Mucosa of descending colon (tissue), 3 donors: ENCODE data around the gene ALKBH4. TPM values are rescaled to one million over a fixed set of nuclear protein-coding genes. Genes with fewer than 3 reads are reported as not detected.

ENCODE experiments used
- ATAC-seq: fragments of 200-7000 bp; cut with Tn5 transposase; one replicate; pipeline ENCODE4 v1.9.1; 2020; ENCODE audit warnings: mild to moderate bottlenecking, moderate library complexity
- DNase-seq, 3 donors: peaks; one replicate each; pipeline ENCODE4 v3.0.0-alpha.2; 2020
- H3K36me3 ChIP-seq: fragments of 200-600 bp; one replicate; pipeline ENCODE4 v1.8.0; 2021; ENCODE audit warnings: low read depth, mild to moderate bottlenecking
- H3K4me1 ChIP-seq: fragments of 200-600 bp; one replicate; pipeline ENCODE4 v1.8.0; 2021; ENCODE audit warnings: low read depth, mild to moderate bottlenecking
- H3K4me3 ChIP-seq: fragments of 200-600 bp; one replicate; pipeline ENCODE4 v1.8.0; 2021; ENCODE audit warnings: mild to moderate bottlenecking
- H3K9me3 ChIP-seq: fragments of 200-600 bp; one replicate; pipeline ENCODE4 v1.8.0; 2021; ENCODE audit warnings: mild to moderate bottlenecking
- intact Hi-C, 2 donors: fragments of 100-400 bp; cut with DNase I in 1 of 2; cut with micrococcal nuclease in 1 of 2; formaldehyde crosslinking; loops; one replicate each; pipeline versions ENCODE4 v1.11.0 to v1.11.1; 2022; cut with DNase I, micrococcal nuclease
- total RNA-seq, 3 donors: library from RNA; stranded (reverse); fragmentation: NEBNext Ultra II Directional in 2 of 3; extraction: Animal tissue kit (Norgen Biotek cat#: 25700) in 2 of 3; gene quantifications; one replicate each; pipeline versions ENCODE4 v1.2.1 to v1.2.4, GENCODE V29; 2021 to 2023
- TF ChIP-seq, protein P1 (sequence below): fragments of 200-600 bp; IDR thresholded peaks from one replicate; pipeline ENCODE4 v1.8.0; 2022; ENCODE audit warnings: antibody characterized with exemption, mild to moderate bottlenecking
- donor health status: DM: no; HTN: no; CAD: no; lungs with moderate emphysema.
- donor health status: DM: no; HTN: no; CAD: no.
- donor health status: DM: no; HTN: yes; CAD: no.

The ALKBH4 gene
- total RNA-seq, 3 donors from 2014 or later, result 8.4 to 11.1 (median 10.0) TPM

DNA sequence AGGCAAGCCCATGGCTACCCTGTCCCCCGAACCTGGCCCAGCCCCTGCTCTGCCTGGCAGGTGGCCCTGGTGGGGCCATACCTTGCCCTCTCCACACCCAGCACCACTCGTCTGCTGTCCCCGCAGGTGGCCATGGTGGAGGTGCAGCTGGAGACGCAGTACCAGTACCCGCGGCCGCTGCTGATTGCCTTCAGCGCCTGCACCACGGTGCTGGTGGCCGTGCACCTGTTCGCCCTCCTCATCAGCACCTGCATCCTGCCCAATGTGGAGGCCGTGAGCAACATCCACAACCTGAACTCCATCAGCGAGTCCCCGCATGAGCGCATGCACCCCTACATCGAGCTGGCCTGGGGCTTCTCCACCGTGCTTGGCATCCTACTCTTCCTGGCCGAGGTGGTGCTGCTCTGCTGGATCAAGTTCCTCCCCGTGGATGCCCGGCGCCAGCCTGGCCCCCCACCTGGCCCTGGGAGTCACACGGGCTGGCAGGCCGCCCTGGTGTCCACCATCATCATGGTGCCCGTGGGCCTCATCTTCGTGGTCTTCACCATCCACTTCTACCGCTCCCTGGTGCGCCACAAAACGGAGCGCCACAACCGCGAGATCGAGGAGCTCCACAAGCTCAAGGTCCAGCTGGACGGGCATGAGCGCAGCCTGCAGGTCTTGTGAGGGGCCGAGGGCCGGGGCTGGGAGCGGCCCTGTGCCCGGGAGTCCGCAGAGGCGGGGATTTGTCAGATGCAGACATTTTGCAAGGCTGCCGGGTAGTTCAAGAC, 18.1 kb downstream of the ALKBH4 start:
- intact Hi-C loops, result no loop called here
- no peak for DNase-seq
- TF ChIP-seq, protein P1, sequence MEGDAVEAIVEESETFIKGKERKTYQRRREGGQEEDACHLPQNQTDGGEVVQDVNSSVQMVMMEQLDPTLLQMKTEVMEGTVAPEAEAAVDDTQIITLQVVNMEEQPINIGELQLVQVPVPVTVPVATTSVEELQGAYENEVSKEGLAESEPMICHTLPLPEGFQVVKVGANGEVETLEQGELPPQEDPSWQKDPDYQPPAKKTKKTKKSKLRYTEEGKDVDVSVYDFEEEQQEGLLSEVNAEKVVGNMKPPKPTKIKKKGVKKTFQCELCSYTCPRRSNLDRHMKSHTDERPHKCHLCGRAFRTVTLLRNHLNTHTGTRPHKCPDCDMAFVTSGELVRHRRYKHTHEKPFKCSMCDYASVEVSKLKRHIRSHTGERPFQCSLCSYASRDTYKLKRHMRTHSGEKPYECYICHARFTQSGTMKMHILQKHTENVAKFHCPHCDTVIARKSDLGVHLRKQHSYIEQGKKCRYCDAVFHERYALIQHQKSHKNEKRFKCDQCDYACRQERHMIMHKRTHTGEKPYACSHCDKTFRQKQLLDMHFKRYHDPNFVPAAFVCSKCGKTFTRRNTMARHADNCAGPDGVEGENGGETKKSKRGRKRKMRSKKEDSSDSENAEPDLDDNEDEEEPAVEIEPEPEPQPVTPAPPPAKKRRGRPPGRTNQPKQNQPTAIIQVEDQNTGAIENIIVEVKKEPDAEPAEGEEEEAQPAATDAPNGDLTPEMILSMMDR, result no peak
- H3K36me3 ChIP-seq, result no peaks in the 10 kb centered on the region
- ATAC-seq, result peak; percentile 13
- no peaks in the 10 kb centered on the region for H3K9me3 ChIP-seq
- no peak overlapping the region for H3K4me3 ChIP-seq
- H3K4me1 ChIP-seq, result no peaks in the 10 kb centered on the region

DNA sequence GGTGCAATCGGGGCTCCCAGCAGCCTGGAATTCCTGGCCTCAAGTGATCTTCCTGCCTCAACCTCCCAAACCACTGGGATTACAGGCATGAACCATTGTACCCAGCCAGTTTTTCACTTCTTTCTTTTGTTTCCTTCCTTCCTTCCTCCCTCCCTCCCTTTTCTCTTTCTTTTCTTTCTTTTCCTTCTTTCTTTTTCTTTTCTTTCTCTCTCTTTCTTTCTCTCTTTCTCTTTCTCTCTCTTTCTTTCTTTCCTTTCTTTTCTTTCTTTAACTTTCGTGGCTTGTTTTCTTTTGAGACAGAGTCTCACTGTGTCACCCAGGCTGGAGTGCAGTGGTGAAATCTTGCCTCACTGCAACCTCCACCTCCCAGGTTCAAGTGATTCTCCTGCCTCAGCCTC, 19.0 kb downstream of the ALKBH4 start:
- H3K4me3 ChIP-seq, result no peak overlapping the region
- DNase-seq, result no peak
- no peaks in the 10 kb centered on the region for H3K4me1 ChIP-seq
- no peaks in the 10 kb centered on the region for H3K9me3 ChIP-seq
- no peak for ATAC-seq
- no peaks in the 10 kb centered on the region for H3K36me3 ChIP-seq
- TF ChIP-seq, protein P1, result no peak
- intact Hi-C loops, result no loop called here

DNA sequence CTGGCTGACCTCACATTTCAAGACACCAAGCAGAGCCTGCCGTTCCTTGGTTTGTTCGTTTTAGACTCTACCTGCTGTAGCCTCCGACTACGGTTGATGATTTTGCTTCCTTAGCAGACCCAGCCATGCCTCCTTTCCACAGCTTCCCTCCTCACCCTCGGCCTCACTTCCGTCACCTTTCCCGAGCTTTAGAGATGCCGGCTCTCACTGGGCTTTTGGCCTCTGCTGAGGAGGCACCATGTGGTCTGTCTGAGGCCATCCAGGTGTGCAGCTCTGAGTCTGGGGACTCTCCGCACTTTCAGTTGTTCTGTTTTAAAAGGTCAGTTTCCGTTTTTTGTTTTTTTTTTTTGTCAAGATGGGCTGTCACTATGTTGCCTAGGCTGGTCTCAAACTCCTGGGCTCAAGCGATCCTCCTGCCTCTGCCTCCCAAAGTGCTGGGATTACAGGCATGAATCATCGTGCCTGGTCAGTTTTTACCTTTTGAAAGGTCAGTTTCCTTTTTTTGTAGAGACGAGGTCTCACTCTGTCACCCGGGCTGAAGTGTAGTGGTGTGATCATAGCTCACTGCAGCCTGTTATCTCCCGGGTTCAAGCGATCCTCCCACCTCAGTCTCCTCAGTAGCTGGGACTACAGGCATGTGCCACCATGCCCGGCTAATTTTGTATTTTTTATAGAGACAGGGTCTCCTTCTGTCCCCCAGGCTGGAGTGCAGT, 19.5 kb downstream of the ALKBH4 start:
- intact Hi-C loops, result no loop called here
- DNase-seq (no peak), ATAC-seq (peak; percentile 33)
- H3K4me3 ChIP-seq, result no peak overlapping the region
- TF ChIP-seq, protein P1, result no peak
- no peaks in the 10 kb centered on the region for H3K36me3 ChIP-seq
- no peaks in the 10 kb centered on the region for H3K4me1 ChIP-seq
- no peaks in the 10 kb centered on the region for H3K9me3 ChIP-seq

DNA sequence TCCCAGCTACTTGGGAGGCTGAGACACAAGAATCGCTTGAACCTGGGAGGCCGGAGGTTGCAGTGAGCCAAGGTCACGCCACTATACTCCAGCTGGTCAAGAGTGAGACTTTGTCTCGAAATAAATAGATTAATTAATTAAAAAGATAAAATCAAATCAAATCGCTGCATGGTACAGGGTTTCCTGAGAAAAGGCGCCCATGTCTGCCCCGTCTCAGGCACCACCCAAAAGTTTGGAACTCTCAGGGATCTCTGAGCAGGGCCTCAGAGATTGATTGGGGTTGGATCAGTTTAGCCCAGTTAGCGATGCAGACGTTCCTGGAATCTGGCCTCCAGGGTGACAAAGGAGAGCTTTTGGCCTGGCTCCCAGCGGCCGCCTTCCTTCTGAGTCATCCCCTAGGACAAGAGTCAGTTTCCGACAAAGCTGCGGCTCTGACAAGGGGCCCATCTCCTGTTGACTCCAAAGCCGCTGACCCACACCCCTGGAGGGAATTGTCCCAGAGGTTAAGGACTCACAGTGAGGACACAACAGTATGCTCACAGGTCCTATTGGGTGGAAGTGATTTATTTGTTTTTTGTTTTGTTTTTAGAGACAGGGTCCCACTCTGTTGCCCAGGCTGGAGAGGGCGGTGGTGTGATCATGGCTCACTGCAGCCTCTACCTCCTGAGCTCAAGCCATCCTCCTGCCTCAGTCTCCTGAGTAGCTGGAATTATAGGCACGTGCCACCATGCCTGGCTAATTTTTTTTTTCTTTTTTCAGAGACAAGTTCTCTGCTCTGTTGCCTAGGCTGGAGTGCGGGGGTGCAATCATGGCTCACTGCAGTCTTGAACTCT, 24.5 kb downstream of the ALKBH4 start:
- intact Hi-C loops, result no loop called here
- Histone ChIP-seq H3K36me3 (no peaks in the 10 kb centered on the region), H3K4me1 (no peaks in the 10 kb centered on the region), H3K4me3 (no peak overlapping the region), H3K9me3 (no peaks in the 10 kb centered on the region)
- no peak for DNase-seq
- TF ChIP-seq, protein P1, result no peak
- ATAC-seq, result peak; percentile 14

DNA sequence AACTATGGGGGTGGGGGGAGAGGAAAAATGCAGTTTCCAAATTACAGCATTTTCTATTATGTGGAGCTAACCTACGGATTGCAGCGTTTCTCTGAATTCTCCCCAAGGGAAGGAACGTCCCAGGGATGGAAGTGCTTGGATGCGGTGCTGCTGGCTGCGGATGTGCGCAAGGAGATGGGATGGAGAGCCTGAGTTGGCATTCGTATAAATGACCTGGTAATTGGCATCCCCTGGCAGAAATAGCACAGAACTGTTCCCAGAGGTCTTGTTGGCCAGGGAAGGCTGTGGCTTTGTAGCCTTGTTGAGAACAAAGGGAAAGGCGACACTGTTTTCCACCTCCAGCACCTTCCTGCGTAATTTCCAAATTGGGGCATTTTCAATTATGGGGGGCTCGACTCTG, 28.5 kb downstream of the ALKBH4 start:
- DNase-seq (no peak), ATAC-seq (no peak)
- H3K9me3 ChIP-seq, result no peaks in the 10 kb centered on the region
- TF ChIP-seq, protein P1, result no peak
- H3K4me1 ChIP-seq, result peaks cover 17% of the 10 kb centered on the region
- no peak overlapping the region for H3K4me3 ChIP-seq
- H3K36me3 ChIP-seq, result no peaks in the 10 kb centered on the region
- intact Hi-C loops, result no loop called here
